Endothelial cell of umbilical vein (primary cell): ENCODE measurements around the gene LAMP5. TPM values are rescaled to one million over a fixed set of nuclear protein-coding genes. Genes with fewer than 3 reads are reported as not detected.

ENCODE experiments used
- BruUV-seq: library from RNA; stranded (reverse); fragments of 400-500 nt; replicated peaks from 2 replicates; lab custom pipeline; 2021; lab: Mats Ljungman, UMichigan
- CTCF ChIA-PET: fragments of 300-600, 350-600 bp; sonication (Branson Sonifier 250); formaldehyde crosslinking; loops from one replicate; lab custom pipeline; 2021; ENCODE audit warnings: antibody characterized with exemption, inconsistent platforms; lab: Charles Lee
- POLR2A ChIA-PET: fragments of 300-600, 350-600 bp; sonication (Branson Sonifier 250); formaldehyde crosslinking; loops from one replicate; lab custom pipeline; 2021; ENCODE audit warnings: antibody characterized with exemption, inconsistent platforms; lab: Charles Lee
- DNase-seq: peaks from one replicate; pipeline ENCODE4 v3.0.0-alpha.2; 2011; ENCODE audit warnings: low read depth, low spot score
- FAIRE-seq: peaks from 2 replicates; lab custom pipeline; 2011; peaks lifted over from hg19 to GRCh38; lab: Jason Lieb, UNC
- H2AFZ ChIP-seq: 2 replicates; pipeline ENCODE4 v1.6.0; 2012; ENCODE audit warnings: low read depth, low read length, control low read depth, inconsistent platforms
- H3K27ac ChIP-seq: 2 replicates; pipeline ENCODE4 v1.5.1; 2011; ENCODE audit warnings: low read depth, mild to moderate bottlenecking, control low read depth, low read length, moderate library complexity; ENCODE audit not compliant: insufficient read depth
- H3K27me3 ChIP-seq, 2 experiments: 2 replicates each; pipeline versions ENCODE4 v1.6.0 to v1.6.1; 2011; ENCODE audit warnings: low read length in 2 of 2, mixed read lengths in 1 of 2; ENCODE audit not compliant: control insufficient read depth in 2 of 2, insufficient read depth in 2 of 2
- H3K36me3 ChIP-seq, 2 experiments: 2 replicates in 1 of 2; 3 replicates in 1 of 2; pipeline ENCODE4 v1.5.1; 2011; ENCODE audit warnings: low read length in 2 of 2, mild to moderate bottlenecking in 1 of 2, moderate library complexity in 1 of 2; ENCODE audit not compliant: control insufficient read depth in 2 of 2, insufficient read depth in 2 of 2; ENCODE audit errors: extremely low read depth in 1 of 2
- H3K4me1 ChIP-seq: 3 replicates; pipeline ENCODE4 v1.5.1; 2011; ENCODE audit warnings: mild to moderate bottlenecking, low read length; ENCODE audit not compliant: control insufficient read depth, insufficient read depth; ENCODE audit errors: extremely low read depth
- H3K4me2 ChIP-seq: 2 replicates; pipeline ENCODE4 v1.6.1; 2011; ENCODE audit warnings: low read length, control low read depth, mixed read lengths; ENCODE audit not compliant: insufficient read depth
- H3K4me3 ChIP-seq, 3 experiments: fragments of 200-600 bp in 1 of 3; sonication (generic), shearing (Covaris generic) in 1 of 3; replicated peaks in 1 of 3; 2 replicates each; pipeline ENCODE4 v1.5.1; 2011 to 2016; ENCODE audit warnings: control low read depth in 3 of 3, low read length in 3 of 3, mild to moderate bottlenecking in 2 of 3, inconsistent platforms in 1 of 3, low read depth in 1 of 3, moderate library complexity in 1 of 3; ENCODE audit not compliant: insufficient read depth in 1 of 3
- H3K79me2 ChIP-seq: 2 replicates; pipeline ENCODE4 v1.6.0; 2012; ENCODE audit warnings: low read length, inconsistent platforms; ENCODE audit not compliant: control insufficient read depth, insufficient read depth
- H3K9ac ChIP-seq: replicated peaks from 2 replicates; pipeline ENCODE3; 2011; ENCODE audit warnings: low read length, control low read depth; ENCODE audit not compliant: insufficient read depth; ENCODE audit errors: extremely low read depth
- H3K9me1 ChIP-seq: replicated peaks from 3 replicates; pipeline ENCODE4 v1.6.0; 2011; ENCODE audit warnings: mild to moderate bottlenecking, low read length; ENCODE audit not compliant: control insufficient read depth, insufficient read depth; ENCODE audit errors: extremely low read depth
- H3K9me3 ChIP-seq: replicated peaks from 2 replicates; pipeline ENCODE4 v1.5.1; 2012; ENCODE audit warnings: low read length, inconsistent platforms; ENCODE audit not compliant: control insufficient read depth, insufficient read depth
- H4K20me1 ChIP-seq: replicated peaks from 2 replicates; pipeline ENCODE3; 2011; ENCODE audit warnings: mild to moderate bottlenecking, low read length; ENCODE audit not compliant: control insufficient read depth, insufficient read depth; ENCODE audit errors: extremely low read depth
- CTCF ChIP-seq, 2 donors: IDR thresholded peaks; 1 replicate in 1 of 2; 2 replicates in 1 of 2; pipeline ENCODE4 v1.5.1; 2011; ENCODE audit warnings: low read length in 2 of 2, mild to moderate bottlenecking in 2 of 2, moderate library complexity in 2 of 2, control low read depth in 1 of 2, inconsistent platforms in 1 of 2, low read depth in 1 of 2; ENCODE audit not compliant: insufficient read depth in 1 of 2; ENCODE audit errors: extremely low read depth in 1 of 2
- EZH2 ChIP-seq: IDR thresholded peaks from 2 replicates; pipeline ENCODE4 v1.6.1; 2012; ENCODE audit warnings: borderline replicate concordance, low read depth, mild to moderate bottlenecking, moderate library complexity, low read length, inconsistent platforms; ENCODE audit not compliant: severe bottlenecking
- FOS ChIP-seq: IDR thresholded peaks from 2 replicates; pipeline ENCODE4 v1.6.1; 2011; ENCODE audit warnings: mild to moderate bottlenecking, low read length, moderate library complexity, borderline replicate concordance; ENCODE audit not compliant: insufficient read depth
- GATA2 ChIP-seq: IDR thresholded peaks from 2 replicates; pipeline ENCODE4 v1.7.0; 2011; ENCODE audit warnings: low read depth, mild to moderate bottlenecking, moderate library complexity, mixed read lengths, low read length; ENCODE audit not compliant: insufficient read length, insufficient read depth
- JUN ChIP-seq: IDR thresholded peaks from 2 replicates; pipeline ENCODE4 v1.6.1; 2011; ENCODE audit warnings: borderline replicate concordance, low read depth; ENCODE audit not compliant: insufficient read length, insufficient read depth
- MAX ChIP-seq: IDR thresholded peaks from 2 replicates; pipeline ENCODE4 v1.6.1; 2011; ENCODE audit not compliant: insufficient read depth, insufficient read length
- MYC ChIP-seq: IDR thresholded peaks from one replicate; pipeline ENCODE4 v1.6.1; 2011; ENCODE audit warnings: mild to moderate bottlenecking, low read depth, low read length
- POLR2A ChIP-seq: IDR thresholded peaks from 2 replicates; pipeline ENCODE4 v1.6.1; 2012; ENCODE audit warnings: low read depth, mild to moderate bottlenecking, control low read depth, low read length
- POLR2AphosphoS5 ChIP-seq: IDR thresholded peaks from 2 replicates; pipeline ENCODE4 v1.6.1; 2012; ENCODE audit warnings: low read depth, mild to moderate bottlenecking, control low read depth, low read length, moderate library complexity; ENCODE audit not compliant: insufficient read depth
- dilution Hi-C: fragments of 300-500 bp; cut with MboI; formaldehyde crosslinking; loops from one replicate; pipeline ENCODE4 v1.15.0; 2019; ENCODE audit warnings: low sequenced_read_pairs; ENCODE audit not compliant: extremely low pct_ligation_motif_present
- intact Hi-C: fragments of 100-400 bp; cut with micrococcal nuclease; formaldehyde crosslinking; loops from one replicate; pipeline ENCODE4 v1.10.0; 2022
- polyA plus RNA-seq, 4 experiments: library from polyadenylated mRNA; depleted of rRNA in 3 of 4; stranded (reverse) in 3 of 4; unstranded in 1 of 4; fragments of >200 nt; gene quantifications; 2 replicates each; pipeline versions ENCODE4 v1.2.1 to v1.2.3, GENCODE V29; 2011 to 2012; ENCODE audit warnings: missing spikeins in 1 of 4
- total RNA-seq: library from RNA; stranded (reverse); gene quantifications from 2 replicates; pipeline ENCODE4 v1.2.3, GENCODE V29; 2021

The LAMP5 gene
- total and polyA plus RNA-seq, 2 donors (not counting 3 experiments of a cell fraction or from before 2014, with no cell fraction given) = not detected

- no peak for FAIRE-seq
These were observed 24.2 kb upstream of the LAMP5 start for GRCh38 chr20:9490161-9490560.

More at GRCh38 chr20:9490161-9490560, 24.2 kb upstream of the LAMP5 start:
- Histone ChIP-seq H3K79me2 (no peaks in the 10 kb centered on the region), H3K4me1 (no peaks in the 10 kb centered on the region), H3K4me3 (no peak overlapping the region), H3K27me3 (no peaks in the 10 kb centered on the region), H3K27ac (no peak overlapping the region), H3K9ac (no peak overlapping the region), H3K9me1 (no peaks in the 10 kb centered on the region), H2AFZ (no peak overlapping the region), H3K36me3 (no peaks in the 10 kb centered on the region), H4K20me1 (no peaks in the 10 kb centered on the region), H3K4me2 (no peak overlapping the region), H3K9me3 (no peaks in the 10 kb centered on the region)
- DNase-seq = no peak
- ChIA-PET POLR2A (no interaction called here), CTCF (no interaction called here)
- intact Hi-C loops = no loop called here
- dilution Hi-C loops = no loop called here
- BruUV-seq = no TSS peak
- TF ChIP-seq MYC (no peak), MAX (no peak), EZH2 (no peak), JUN (no peak), GATA2 (no peak), POLR2A (no peak), FOS (no peak), CTCF (IDR thresholded peaks at IDR 0.05; ENCODE audit: extremely low read depth in 1 of 2, insufficient read depth in 1 of 2, low read depth in 1 of 2, low read length in 2 of 2) (no peak), POLR2AphosphoS5 (no peak)
